ENCODE results near the gene TM9SF3.

- no peak for TF ChIP-seq CTCF (IDR thresholded peaks at IDR 0.05 in 2 of 3, conservative IDR thresholded peaks at IDR 0.05 in 1 of 3; ENCODE audit: borderline replicate concordance in 1 of 3, insufficient read depth in 1 of 3, low read depth in 2 of 3, low read length in 2 of 3)
- no peak for TF ChIP-seq EZH2 (IDR thresholded peaks at IDR 0.05)
- TF ChIP-seq POLR2A (IDR thresholded peaks at IDR 0.05; ENCODE audit: borderline replicate concordance, extremely low read depth, insufficient read depth, insufficient read length) = no peak
- TF ChIP-seq TCF7L2 (IDR thresholded peaks at IDR 0.05; ENCODE audit: borderline replicate concordance, extremely low read depth, insufficient read depth, insufficient read length) = no peak
- TF ChIP-seq EZH2phosphoT487 (IDR thresholded peaks at IDR 0.05; ENCODE audit: borderline replicate concordance) = no peak
- TF ChIP-seq EGR1 (IDR thresholded peaks at IDR 0.05; ENCODE audit: low read depth) = no peak
- TF ChIP-seq FOSL1 (IDR thresholded peaks at IDR 0.05; ENCODE audit: low read depth) = no peak
- TF ChIP-seq YY1 (IDR thresholded peaks at IDR 0.05; ENCODE audit: extremely low read depth, insufficient replicate concordance, low read depth, low read length) = no peak
- no peak for TF ChIP-seq SP1 (IDR thresholded peaks at IDR 0.05; ENCODE audit: low read depth)
- TF ChIP-seq POLR2AphosphoS5 (IDR thresholded peaks at IDR 0.05; ENCODE audit: low read depth, low read length) = no peak
- no peak for TF ChIP-seq SIN3A (IDR thresholded peaks at IDR 0.05; ENCODE audit: low read depth)
- no peak for TF ChIP-seq JUND (IDR thresholded peaks at IDR 0.05)
- TF ChIP-seq ZBTB33 (IDR thresholded peaks at IDR 0.05; ENCODE audit: extremely low read depth, insufficient replicate concordance, low read length) = no peak
- no peak for TF ChIP-seq ZNF274 (IDR thresholded peaks at IDR 0.05; ENCODE audit: low read depth, low read length)
Measured at GRCh38 chr10:96625173-96625572, 38.4 kb upstream of the TM9SF3 start.

Measured in HCT116 (cell line).